Kasumi-1 (cell line): Measurements from ENCODE around the gene PIAS3.
"Not testable (repeated sequence)": the region's sequence is repeated elsewhere in the genome, so short reads cannot be mapped to it uniquely, and the experiment has no call there.

ENCODE experiments used
- DNase-seq, 2 experiments: peaks; one replicate each; lab custom pipeline; 2025; lab: John Stamatoyannopoulos, UW

The PIAS3 gene

DNA sequence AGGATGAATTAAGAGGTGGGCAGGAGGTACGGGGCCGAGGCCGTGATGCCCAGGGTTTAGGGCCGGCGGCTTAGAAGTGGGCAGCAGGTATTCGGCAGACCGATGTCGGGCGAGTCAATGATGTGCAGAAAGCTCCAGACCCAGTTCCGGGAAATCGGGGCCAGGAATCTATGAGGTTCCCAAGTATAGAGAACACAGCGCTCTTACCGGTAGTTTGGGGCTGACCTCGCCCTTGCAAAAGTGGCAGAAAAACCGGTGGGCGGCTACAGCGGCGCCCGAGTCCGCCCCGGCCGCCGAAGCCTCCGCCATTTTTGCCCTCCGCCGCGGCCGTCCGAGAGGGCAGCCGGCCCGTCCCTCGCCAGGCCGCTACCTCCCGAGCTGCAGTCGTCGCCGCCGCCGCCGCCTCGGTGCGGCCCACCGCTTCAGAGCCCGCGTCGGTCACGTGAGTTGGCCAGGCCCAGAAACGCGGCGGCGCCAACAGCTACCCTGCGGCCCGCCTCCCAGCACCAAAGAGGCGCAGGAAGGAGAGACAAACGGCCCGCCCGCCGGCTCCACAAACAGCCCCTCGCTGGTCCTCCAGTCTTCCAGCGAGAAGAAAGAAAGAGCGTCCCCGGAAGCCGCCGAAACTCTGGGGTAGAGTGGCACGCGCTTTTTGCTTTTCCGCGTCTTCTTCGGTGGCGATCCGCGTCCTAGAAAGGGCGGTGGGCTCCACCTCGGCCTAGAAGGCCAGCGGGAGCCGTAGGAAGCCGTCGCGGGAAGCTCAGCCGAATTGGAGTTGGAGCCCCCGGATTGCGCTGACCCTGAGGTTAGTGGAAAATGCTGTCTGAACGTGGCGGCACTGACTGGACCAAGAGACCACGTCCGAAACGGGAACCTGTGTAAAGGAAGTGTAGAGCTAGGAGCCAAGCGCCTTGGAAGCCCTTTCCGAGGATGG lies 35.0 kb downstream of the PIAS3 start, which contains the start of the genes POLR3C and RNF115:
Gene POLR3C, plus strand, starts transcription at position 636 of the 934 bp plus-strand sequence. CDS start 1,577 bp downstream, outside the sequence.
Gene RNF115, minus strand, starts transcription at position 531 of the 934 bp plus-strand sequence. Its CDS starts 222 bp downstream, at position 309.
- peak; percentile 96 to 98 for DNase-seq

GRCh38 chr1:145822779-145823331 lies 36.0 kb downstream of the PIAS3 start:
- not testable (repeated sequence) for DNase-seq

- DNase-seq, result not testable (repeated sequence)
These were observed 40.8 kb downstream of the PIAS3 start for GRCh38 chr1:145818095-145818494.

DNA sequence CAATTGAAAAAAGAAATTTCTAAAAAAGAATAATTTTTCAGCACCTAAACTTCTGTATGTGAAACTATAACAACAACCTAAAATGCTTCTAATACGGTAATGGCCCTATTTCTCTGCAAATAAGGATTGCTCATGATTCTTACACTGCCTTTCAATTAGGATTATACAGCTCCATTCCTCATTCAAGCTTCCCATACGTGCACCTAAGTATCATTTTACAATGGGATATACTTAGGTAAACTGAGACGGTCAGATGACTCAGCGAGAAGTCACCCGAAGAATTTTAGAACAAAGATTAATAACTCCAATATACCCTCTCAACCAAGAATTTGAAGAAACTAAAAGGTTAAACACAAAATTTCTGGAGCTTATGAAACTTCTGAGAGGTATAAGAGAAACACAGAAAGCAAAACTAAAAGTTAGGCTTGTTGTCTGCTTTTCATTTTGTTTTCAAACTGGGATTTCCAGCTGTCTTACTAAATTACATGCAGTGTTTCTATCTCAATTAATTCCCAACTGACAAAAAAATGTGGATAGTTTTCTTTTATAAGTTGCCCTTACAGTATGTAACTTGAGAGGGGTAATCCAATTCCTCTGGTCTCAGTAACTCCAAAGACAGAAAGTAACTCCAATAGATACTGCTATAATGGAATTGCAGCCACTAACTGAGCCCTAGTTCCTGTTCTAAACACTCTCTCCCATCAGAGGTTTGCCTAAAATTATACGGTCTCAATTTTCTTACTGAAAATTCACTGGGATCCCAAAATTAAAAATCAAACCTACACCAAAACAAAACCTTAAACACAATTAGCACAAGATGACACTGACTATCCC lies 45.7 kb downstream of the PIAS3 start:
- not testable (repeated sequence) for DNase-seq

DNA sequence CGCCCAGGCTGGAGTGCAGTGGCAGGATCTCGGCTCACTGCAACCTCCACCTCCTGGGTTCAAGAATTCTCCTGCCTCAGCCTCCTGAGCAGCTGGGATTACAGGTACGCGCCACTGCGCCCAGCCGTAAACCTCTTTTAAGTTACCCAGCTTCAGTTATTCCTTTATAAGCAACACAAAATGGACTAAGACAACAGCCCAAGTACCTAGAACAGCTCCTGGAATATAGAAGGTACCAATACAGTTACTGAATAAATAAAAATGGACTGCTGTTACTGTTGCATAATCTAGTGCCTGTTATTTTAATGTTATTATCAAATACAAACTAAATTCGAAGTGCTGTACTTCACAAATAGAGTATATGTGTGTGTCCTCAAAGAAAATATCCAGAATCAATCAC lies 52.0 kb downstream of the PIAS3 start:
- DNase-seq, result no peak

GRCh38 chr1:145806408-145806807 lies 52.5 kb downstream of the PIAS3 start:
- no peak for DNase-seq

- DNase-seq, result no peak
These were observed 53.8 kb downstream of the PIAS3 start for GRCh38 chr1:145805057-145805456.

DNA sequence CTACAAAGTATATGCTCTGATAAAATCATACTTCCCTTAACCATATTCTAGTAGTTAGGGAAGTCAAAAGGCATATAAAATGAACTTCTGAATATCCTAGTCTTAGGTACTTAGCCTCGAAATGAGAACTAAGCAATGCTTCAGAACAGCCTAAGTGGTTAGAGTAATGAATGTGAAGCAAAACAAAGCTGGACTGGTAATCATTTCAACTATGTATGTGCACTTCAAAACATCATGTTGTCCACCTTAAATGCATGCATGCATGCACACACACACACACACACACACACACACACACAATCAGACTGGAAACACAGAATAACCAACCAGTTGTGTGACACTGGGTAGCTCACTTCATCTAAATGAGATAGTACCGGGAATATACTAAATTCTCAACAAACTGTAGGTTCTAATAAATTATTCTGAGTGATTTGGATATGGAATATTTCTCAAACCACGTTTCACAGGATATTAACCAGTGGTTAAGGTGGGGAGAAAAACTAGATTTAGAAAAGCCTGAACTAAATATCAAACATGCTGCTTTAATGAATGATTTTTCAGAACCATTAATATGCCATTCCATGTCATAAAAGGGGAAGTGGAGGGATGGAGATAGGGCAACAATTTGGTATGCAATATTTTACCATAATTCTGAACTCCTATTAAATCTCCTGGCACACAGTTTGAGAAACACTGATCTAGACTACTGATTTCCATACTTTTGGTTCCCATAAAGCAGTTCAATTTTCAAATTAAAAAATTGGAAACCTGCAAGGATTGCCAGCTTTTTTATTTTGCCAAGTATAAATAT lies 54.4 kb downstream of the PIAS3 start:
- DNase-seq, result no peak

DNA sequence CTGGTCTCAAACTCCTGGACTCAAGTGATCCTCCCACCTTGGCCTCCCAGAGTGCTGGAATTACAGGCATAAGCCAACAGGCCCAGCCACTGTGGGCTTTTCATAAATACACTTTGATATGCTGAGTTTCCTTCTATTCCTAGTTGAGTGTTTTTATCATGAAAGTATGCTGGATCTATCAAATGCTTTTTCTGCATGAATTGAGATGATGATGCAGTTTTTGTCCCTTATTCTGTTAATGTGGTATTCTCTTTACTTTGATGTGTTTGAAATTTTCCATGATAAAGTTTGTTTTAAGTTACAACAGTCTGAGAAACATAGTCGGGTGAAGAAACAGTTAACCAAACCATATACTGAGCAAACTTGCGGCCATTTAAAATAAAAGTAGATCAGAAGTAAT lies 59.1 kb downstream of the PIAS3 start:
- no peak for DNase-seq
